ENCODE data around the gene HMGXB4. TPM values are rescaled to one million over a fixed set of nuclear protein-coding genes. Genes with fewer than 3 reads are reported as not detected.
A peak's percentile ranks its signal among the peaks of the same experiment; 100 is the strongest.

Gene HMGXB4
- total and polyA plus RNA-seq, 2 of the 13 experiments (the other 11 are each of a cell fraction or from before 2014, with no cell fraction given), result 13.9 to 16.3 TPM

GRCh38 chr22:35299673-35300499 is 42.6 kb downstream of the HMGXB4 start, which contains the start of gene TOM1 (continued):
- TF ChIP-seq ARID3A (IDR thresholded peaks at IDR 0.05; ENCODE audit: low read depth, low read length), result no peak; the same call in 1 of the 2 replicates
- TF ChIP-seq ZMYM3 (CRISPR knock-in tag; IDR thresholded peaks at IDR 0.05), result peak; percentile 40; the same call in 1 of the 2 replicates
- TF ChIP-seq ZNF263 (CRISPR knock-in tag; IDR thresholded peaks at IDR 0.05), result no peak
- TF ChIP-seq ZUFSP (CRISPR knock-in tag; IDR thresholded peaks at IDR 0.05; ENCODE audit: borderline replicate concordance), result no peak
- TF ChIP-seq ELF1 (CRISPR knock-in tag; IDR thresholded peaks at IDR 0.05), result peak; percentile 11; the same call in 1 of the 2 replicates
- no peak; the same call in 1 of the 2 replicates for TF ChIP-seq ZSCAN25 (CRISPR knock-in tag; IDR thresholded peaks at IDR 0.05)
- TF ChIP-seq ZNF256 (CRISPR knock-in tag; conservative IDR thresholded peaks at IDR 0.05), result no peak
- no peak for TF ChIP-seq TBP (CRISPR knock-in tag; IDR thresholded peaks at IDR 0.05)
- peak; percentile 91 for TF ChIP-seq POLR2G (IDR thresholded peaks at IDR 0.05; ENCODE audit: low read depth, low read length)
- no peak for TF ChIP-seq ZNF577 (CRISPR knock-in tag; IDR thresholded peaks at IDR 0.05; ENCODE audit: borderline replicate concordance, low read depth)
- no peak for TF ChIP-seq ZNF549 (CRISPR knock-in tag; IDR thresholded peaks at IDR 0.05)
- no peak for TF ChIP-seq DNMT1 (CRISPR knock-in tag; IDR thresholded peaks at IDR 0.05)
- TF ChIP-seq ZNF770 (CRISPR knock-in tag; IDR thresholded peaks at IDR 0.05), result peak; percentile 93
- peak; percentile 85 for TF ChIP-seq ZBTB21 (CRISPR knock-in tag; IDR thresholded peaks at IDR 0.05)
- TF ChIP-seq REST (IDR thresholded peaks at IDR 0.05; ENCODE audit: borderline replicate concordance in 1 of 2, low read depth in 1 of 2, low read length in 2 of 2), result no peak

Data from HepG2 (cell line).